ENCODE data around the gene C4orf50. TPM values are rescaled to one million over a fixed set of nuclear protein-coding genes. Genes with fewer than 3 reads are reported as not detected.

C4orf50 gene
- total and polyA plus RNA-seq, 2 experiments from 2014 or later: 0.06 to 0.31 TPM

- Histone ChIP-seq H3K4me1 (ENCODE audit: insufficient read depth) (peaks cover 49% of the 10 kb centered on the region), H3K9me2 (ENCODE audit: insufficient read depth) (no peaks in the 10 kb centered on the region), H3K4me3 (peak overlapping the region; percentile 93), H3K79me2 (replicated peaks; ENCODE audit: insufficient read depth) (peaks cover 42% of the 10 kb centered on the region), H3F3A (replicated peaks; ENCODE audit: low read depth) (0 out of 2 replicates have a peak, but pooled peaks cover 4% of the 10 kb centered on the region), H4K20me1 (replicated peaks; ENCODE audit: insufficient read depth) (peaks cover 40% of the 10 kb centered on the region), H3K36me3 (ENCODE audit: insufficient read depth) (no peaks in the 10 kb centered on the region), H3K27me3 (ENCODE audit: insufficient read depth) (peaks cover 44% of the 10 kb centered on the region), H3K4me2 (peak overlapping the region; percentile 99), H3K27ac (ENCODE audit: low read depth) (no peak overlapping the region), H2AFZ (no peak overlapping the region)
- Mint-ChIP-seq H3K4me1 (peaks cover 56% of the 10 kb centered on the region), H3K27me3 (ENCODE audit: insufficient read depth, low read depth, poor library complexity) (peaks cover 50% of the 10 kb centered on the region), H3K9me3 (peaks cover 3% of the 10 kb centered on the region; the same call in 2 of the 3 replicates), H3K27ac (no peak overlapping the region), H3K4me3 (peak overlapping the region; percentile 80), H3K36me3 (ENCODE audit: low read depth) (no peaks in the 10 kb centered on the region; the same call in 2 of the 3 replicates)
- TF ChIP-seq ZNF114 (CRISPR knock-in tag; IDR thresholded peaks at IDR 0.05) (no peak), EZH2 (IDR thresholded peaks at IDR 0.05; ENCODE audit: low read depth, unreplicated experiment) (no peak), EZH2phosphoT487 (IDR thresholded peaks at IDR 0.05; ENCODE audit: unreplicated experiment) (no peak)
- DNase-seq (ENCODE audit: low spot score): no peak
- ATAC-seq: no peak
Measured at GRCh38 chr4:5889002-5889696, 129.1 kb downstream of the C4orf50 start.

DNA sequence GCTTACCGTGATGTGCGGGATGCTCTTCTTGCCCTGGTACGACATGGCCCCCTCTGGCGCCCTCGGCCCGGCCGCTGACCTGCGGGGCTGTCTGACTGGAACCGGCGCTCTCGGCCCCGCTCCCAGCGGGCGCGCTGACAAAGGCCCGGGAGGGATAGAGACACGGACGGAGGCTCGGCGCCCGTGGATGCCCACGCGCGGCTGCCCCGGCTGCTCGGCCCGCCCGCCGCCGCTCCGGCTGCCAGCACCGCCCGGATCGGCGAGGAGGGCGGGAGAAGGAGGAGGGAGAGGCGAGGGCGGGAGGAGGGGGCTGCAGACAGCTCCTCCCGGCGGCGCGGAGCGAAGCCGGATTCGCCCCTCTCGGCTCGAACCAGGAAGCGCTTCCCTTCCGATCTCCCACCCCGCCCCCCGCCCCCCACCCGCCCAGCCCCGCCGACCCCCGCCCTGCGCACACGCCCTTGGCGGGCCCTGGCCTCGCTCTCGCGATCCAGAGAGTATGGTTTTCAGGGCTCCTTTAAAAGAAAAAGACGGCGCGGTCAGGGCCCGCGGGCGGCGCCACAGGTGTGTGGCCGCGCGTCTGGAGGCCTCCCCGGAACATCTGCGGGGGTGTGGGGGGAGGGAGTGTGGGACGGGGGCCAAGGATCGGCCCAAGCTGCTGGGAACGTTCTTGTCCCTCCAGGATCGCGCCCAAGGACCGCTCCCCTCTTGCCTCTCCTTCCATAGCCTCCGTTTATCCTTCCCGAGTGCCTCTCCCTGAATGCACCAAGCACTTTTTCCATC lies 129.8 kb downstream of the C4orf50 start:
- H3K4me1 ChIP-seq (ENCODE audit: insufficient read depth): peaks cover 49% of the 10 kb centered on the region
- peak overlapping the region; percentile 93 for H3K4me3 ChIP-seq
- Mint-ChIP-seq H3K4me1 (peaks cover 55% of the 10 kb centered on the region), H3K27ac (no peak overlapping the region), H3K4me3 (peak overlapping the region; percentile 80), H3K36me3 (ENCODE audit: low read depth) (no peaks in the 10 kb centered on the region; the same call in 2 of the 3 replicates), H3K9me3 (peaks cover 3% of the 10 kb centered on the region; the same call in 2 of the 3 replicates), H3K27me3 (ENCODE audit: insufficient read depth, low read depth, poor library complexity) (peaks cover 42% of the 10 kb centered on the region)
- H2AFZ ChIP-seq: no peak overlapping the region
- H3K9me2 ChIP-seq (ENCODE audit: insufficient read depth): no peaks in the 10 kb centered on the region
- peaks cover 37% of the 10 kb centered on the region for H3K27me3 ChIP-seq (ENCODE audit: insufficient read depth)
- no peak overlapping the region for H3K27ac ChIP-seq (ENCODE audit: low read depth)
- peaks cover 47% of the 10 kb centered on the region for H4K20me1 ChIP-seq (replicated peaks; ENCODE audit: insufficient read depth)
- peaks cover 49% of the 10 kb centered on the region for H3K79me2 ChIP-seq (replicated peaks; ENCODE audit: insufficient read depth)
- H3F3A ChIP-seq (replicated peaks; ENCODE audit: low read depth): 0 out of 2 replicates have a peak, but pooled peaks cover 4% of the 10 kb centered on the region
- DNase-seq (ENCODE audit: low spot score): peak; percentile 87
- peak; percentile 15 for ATAC-seq
- H3K36me3 ChIP-seq (ENCODE audit: insufficient read depth): no peaks in the 10 kb centered on the region
- no peak for TF ChIP-seq ZNF331 (CRISPR knock-in tag; IDR thresholded peaks at IDR 0.05; ENCODE audit: low read depth)
- TF ChIP-seq STAT1 (IDR thresholded peaks at IDR 0.05; ENCODE audit: unreplicated experiment): no peak
- TF ChIP-seq EZH2 (IDR thresholded peaks at IDR 0.05; ENCODE audit: low read depth, unreplicated experiment): no peak
- TF ChIP-seq, protein P1, sequence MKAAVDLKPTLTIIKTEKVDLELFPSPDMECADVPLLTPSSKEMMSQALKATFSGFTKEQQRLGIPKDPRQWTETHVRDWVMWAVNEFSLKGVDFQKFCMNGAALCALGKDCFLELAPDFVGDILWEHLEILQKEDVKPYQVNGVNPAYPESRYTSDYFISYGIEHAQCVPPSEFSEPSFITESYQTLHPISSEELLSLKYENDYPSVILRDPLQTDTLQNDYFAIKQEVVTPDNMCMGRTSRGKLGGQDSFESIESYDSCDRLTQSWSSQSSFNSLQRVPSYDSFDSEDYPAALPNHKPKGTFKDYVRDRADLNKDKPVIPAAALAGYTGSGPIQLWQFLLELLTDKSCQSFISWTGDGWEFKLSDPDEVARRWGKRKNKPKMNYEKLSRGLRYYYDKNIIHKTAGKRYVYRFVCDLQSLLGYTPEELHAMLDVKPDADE (IDR thresholded peaks at IDR 0.05): no peak
- no peak for TF ChIP-seq ZNF114 (CRISPR knock-in tag; IDR thresholded peaks at IDR 0.05)
- TF ChIP-seq POLR2AphosphoS5 (IDR thresholded peaks at IDR 0.05; ENCODE audit: low read depth): no peak; the same call in 1 of the 2 replicates
- no peak for TF ChIP-seq EZH2phosphoT487 (IDR thresholded peaks at IDR 0.05; ENCODE audit: unreplicated experiment)
- TF ChIP-seq CREB1 (CRISPR knock-in tag; IDR thresholded peaks at IDR 0.05; ENCODE audit: low read depth): no peak
- peak overlapping the region; percentile 99 for H3K4me2 ChIP-seq

Measured in GM23338 (cell line).